Adrenal gland (tissue), 5 donors: Measurements from ENCODE around the gene MRPS16.

ENCODE experiments used
- POLR2A ChIP-seq, 2 donors: fragments of 450-650 bp; IDR thresholded peaks; one replicate each; pipeline ENCODE4 v1.6.1; 2017; ENCODE audit warnings: antibody characterized with exemption in 2 of 2, mild to moderate bottlenecking in 2 of 2, moderate library complexity in 1 of 2
- TF ChIP-seq, protein P1 (sequence below), 6 experiments: fragments of 450-650 bp in 4 of 6; fragments of 200-600 bp in 2 of 6; sonication (generic) in 1 of 6; IDR thresholded peaks; 1 replicate in 5 of 6; 2 replicates in 1 of 6; pipeline versions ENCODE4 v1.5.1 to v1.8.0; 2016 to 2021; ENCODE audit warnings: antibody characterized with exemption in 6 of 6, mild to moderate bottlenecking in 2 of 6, moderate library complexity in 1 of 6
- donor health status: DM: no; HTN: no; CAD: no.

DNA sequence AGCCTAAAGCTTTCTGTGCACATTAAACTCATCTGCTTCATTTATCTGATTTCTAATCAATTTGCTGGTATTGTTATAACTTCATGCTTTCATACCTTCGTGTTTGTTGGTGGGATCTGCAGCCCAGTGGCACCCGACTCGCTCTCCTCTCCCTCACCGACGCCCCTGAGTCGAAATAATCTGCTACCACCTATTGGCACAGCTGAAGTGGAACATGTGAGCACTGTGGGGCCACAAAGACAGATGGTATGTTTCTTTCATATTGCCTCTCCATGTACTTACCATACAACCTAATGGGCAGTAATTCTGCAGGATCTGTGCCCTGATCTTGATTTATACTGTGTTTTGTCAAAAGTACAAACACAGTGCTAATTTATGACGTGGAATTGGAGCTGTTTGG, 17.7 kb downstream of the MRPS16 start:
- TF ChIP-seq, protein P1, sequence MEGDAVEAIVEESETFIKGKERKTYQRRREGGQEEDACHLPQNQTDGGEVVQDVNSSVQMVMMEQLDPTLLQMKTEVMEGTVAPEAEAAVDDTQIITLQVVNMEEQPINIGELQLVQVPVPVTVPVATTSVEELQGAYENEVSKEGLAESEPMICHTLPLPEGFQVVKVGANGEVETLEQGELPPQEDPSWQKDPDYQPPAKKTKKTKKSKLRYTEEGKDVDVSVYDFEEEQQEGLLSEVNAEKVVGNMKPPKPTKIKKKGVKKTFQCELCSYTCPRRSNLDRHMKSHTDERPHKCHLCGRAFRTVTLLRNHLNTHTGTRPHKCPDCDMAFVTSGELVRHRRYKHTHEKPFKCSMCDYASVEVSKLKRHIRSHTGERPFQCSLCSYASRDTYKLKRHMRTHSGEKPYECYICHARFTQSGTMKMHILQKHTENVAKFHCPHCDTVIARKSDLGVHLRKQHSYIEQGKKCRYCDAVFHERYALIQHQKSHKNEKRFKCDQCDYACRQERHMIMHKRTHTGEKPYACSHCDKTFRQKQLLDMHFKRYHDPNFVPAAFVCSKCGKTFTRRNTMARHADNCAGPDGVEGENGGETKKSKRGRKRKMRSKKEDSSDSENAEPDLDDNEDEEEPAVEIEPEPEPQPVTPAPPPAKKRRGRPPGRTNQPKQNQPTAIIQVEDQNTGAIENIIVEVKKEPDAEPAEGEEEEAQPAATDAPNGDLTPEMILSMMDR (IDR thresholded peaks at IDR 0.05) = no peak
- no peak for TF ChIP-seq POLR2A (IDR thresholded peaks at IDR 0.05)
